GM12878 (cell line): ENCODE data around the gene NEGR1. TPM values are rescaled to one million over a fixed set of nuclear protein-coding genes. Genes with fewer than 3 reads are reported as not detected.

ENCODE experiments used
- ATAC-seq: fragments of 200-7000 bp; cut with Tn5 transposase; 3 replicates; pipeline ENCODE4 v1.9.1; 2020; ENCODE audit warnings: mild to moderate bottlenecking, moderate library complexity
- BruUV-seq: library from RNA; stranded (reverse); fragments of 400-500 nt; replicated peaks from 2 replicates; lab custom pipeline; 2021; lab: Mats Ljungman, UMichigan
- CTCF ChIA-PET: fragments of 300-600 bp; sonication (Branson Sonifier 250); formaldehyde crosslinking; extraction: SDS; loops from one replicate; lab custom pipeline; 2021; ENCODE audit warnings: inconsistent platforms; lab: Yijun Ruan, JAX
- POLR2A ChIA-PET: fragments of 350-600 bp; formaldehyde crosslinking; extraction: SDS; loops from one replicate; lab custom pipeline; 2021; ENCODE audit warnings: inconsistent platforms; lab: Charles Lee
- RAD21 ChIA-PET: fragments of 300-600 bp; sonication (Branson Sonifier 250); formaldehyde crosslinking; loops from one replicate; lab custom pipeline; 2023; ENCODE audit warnings: antibody characterized with exemption; ENCODE audit not compliant: unreplicated experiment; lab: Charles Lee
- SMC1A ChIA-PET: fragments of 300-600 bp; sonication (Branson Sonifier 250); formaldehyde crosslinking; loops from one replicate; lab custom pipeline; 2023; ENCODE audit not compliant: unreplicated experiment, uncharacterized antibody; lab: Charles Lee
- DNase-seq: peaks from one replicate; pipeline ENCODE4 v3.0.0-alpha.2; 2011; ENCODE audit warnings: low read depth, low spot score
- FAIRE-seq: peaks from 3 replicates; lab custom pipeline; 2011; peaks lifted over from hg19 to GRCh38; lab: Jason Lieb, UNC
- H2AFZ ChIP-seq: 2 replicates; pipeline ENCODE4 v1.6.0; 2011; ENCODE audit warnings: low read depth, low read length, control low read depth; ENCODE audit not compliant: control insufficient read depth
- H3K27ac ChIP-seq: 2 replicates; pipeline ENCODE4 v1.5.1; 2011; ENCODE audit warnings: control low read depth; ENCODE audit not compliant: control insufficient read depth, insufficient read depth
- H3K27me3 ChIP-seq, 2 experiments: replicated peaks in 1 of 2; 2 replicates each; pipeline versions ENCODE4 v1.6.0 to v1.6.1; 2011; ENCODE audit warnings: low read length in 1 of 2; ENCODE audit not compliant: control insufficient read depth in 2 of 2, insufficient read depth in 2 of 2
- H3K36me3 ChIP-seq, 2 experiments: 2 replicates each; pipeline ENCODE4 v1.5.1; 2011; ENCODE audit warnings: low read length in 1 of 2; ENCODE audit not compliant: control insufficient read depth in 2 of 2, insufficient read depth in 2 of 2
- H3K4me1 ChIP-seq: 2 replicates; pipeline ENCODE4 v1.6.1; 2011; ENCODE audit warnings: mild to moderate bottlenecking, low read length, moderate library complexity, mixed read lengths; ENCODE audit not compliant: control insufficient read depth, insufficient read depth
- H3K4me2 ChIP-seq: 2 replicates; pipeline ENCODE4 v1.6.0; 2011; ENCODE audit warnings: control low read depth; ENCODE audit not compliant: control insufficient read depth, insufficient read depth
- H3K4me3 ChIP-seq: fragments of 200-600 bp; sonication (generic); 2 replicates; pipeline ENCODE4 v1.5.1; 2016
- H3K79me2 ChIP-seq: 2 replicates; pipeline ENCODE4 v1.6.0; 2011; ENCODE audit warnings: low read length; ENCODE audit not compliant: control insufficient read depth, insufficient read depth
- H3K9ac ChIP-seq: 2 replicates; pipeline ENCODE4 v1.8.0; 2011; ENCODE audit warnings: low read length, control low read depth, mixed read lengths; ENCODE audit not compliant: control insufficient read depth, insufficient read depth
- H3K9me3 ChIP-seq: replicated peaks from 3 replicates; pipeline ENCODE4 v1.5.1; 2011; ENCODE audit warnings: mild to moderate bottlenecking, low read length; ENCODE audit not compliant: control insufficient read depth, insufficient read depth
- H4K20me1 ChIP-seq: 2 replicates; pipeline ENCODE4 v1.6.0; 2011; ENCODE audit not compliant: control insufficient read depth, insufficient read depth
- CBX3 ChIP-seq: fragments of 200-600 bp; sonication (generic); IDR thresholded peaks from 2 replicates; pipeline ENCODE4 v1.6.1; 2016; ENCODE audit warnings: low read depth, borderline replicate concordance
- KLF5 ChIP-seq: fragments of 450-650 bp; IDR thresholded peaks from 2 replicates; pipeline ENCODE4 v1.6.1; 2014; ENCODE audit warnings: mild to moderate bottlenecking; ENCODE audit not compliant: partially characterized antibody
- MEF2A ChIP-seq: IDR thresholded peaks from 2 replicates; pipeline ENCODE4 v1.6.1; 2011; ENCODE audit warnings: low read depth, mild to moderate bottlenecking, low read length, moderate library complexity; ENCODE audit not compliant: insufficient read depth
- POLR2A ChIP-seq: IDR thresholded peaks from 2 replicates; pipeline ENCODE4 v1.6.1; 2011; ENCODE audit warnings: low read depth, mild to moderate bottlenecking, low read length
- TCF7 ChIP-seq: IDR thresholded peaks from 2 replicates; pipeline ENCODE4 v1.6.1; 2014; ENCODE audit warnings: antibody characterized with exemption, borderline replicate concordance
- WGBS: methylation state at CpG from one replicate; pipeline ENCODE4 v1.1.6; 2016; ENCODE audit warnings: low lambda C conversion rate; ENCODE audit not compliant: insufficient replicate concordance, insufficient coverage; ENCODE audit errors: missing lambda C conversion rate; 5-methylcytosine and 5-hydroxymethylcytosine counted together
- in situ Hi-C: fragments of 300-500 bp; cut with MboI; formaldehyde crosslinking; loops from 9 replicates; pipeline ENCODE4 v1.14.3; 2018; ENCODE audit warnings: mixed read lengths
- intact Hi-C: fragments of 100-400 bp; cut with micrococcal nuclease; formaldehyde crosslinking; loops from one replicate; pipeline ENCODE4 v1.14.2; 2022; ENCODE audit not compliant: unreplicated experiment
- polyA plus RNA-seq, 11 experiments: library from polyadenylated mRNA; depleted of rRNA in 4 of 11; unstranded in 6 of 11; stranded (reverse) in 5 of 11; fragments of >200 nt; fragmentation: Nextera tagmentation in 4 of 11; fragmentation: Illumina TruSeq in 1 of 11; extraction: Ambion mirVana in 4 of 11; extraction: Trizol in 1 of 11; gene quantifications; 1 replicate in 1 of 11; 2 replicates in 10 of 11; pipeline versions ENCODE4 v1.2.1 to v1.2.3, GENCODE V29; 2011 to 2016; ENCODE audit warnings: inconsistent platforms in 2 of 11, missing spikeins in 2 of 11, low read depth in 1 of 11
- total RNA-seq, 4 experiments: library from RNA; depleted of rRNA in 3 of 4; stranded (reverse); fragments of >200 nt in 3 of 4; fragmentation: Illumina TruSeq in 1 of 4; extraction: Trizol in 1 of 4; gene quantifications; 2 replicates each; pipeline versions ENCODE4 v1.2.1 to v1.2.3, GENCODE V29; 2013 to 2021
- TF ChIP-seq, protein P1 (sequence below): fragments of 450-650 bp; IDR thresholded peaks from 2 replicates; pipeline ENCODE4 v1.6.1; 2016; ENCODE audit warnings: mild to moderate bottlenecking, moderate library complexity, borderline replicate concordance

Gene NEGR1
- total and polyA plus RNA-seq, 10 of the 15 experiments (the other 5 are each of a cell fraction or from before 2014, with no cell fraction given): under 0.01 to 0.03 (median 0.01) TPM; not detected in 7

DNA sequence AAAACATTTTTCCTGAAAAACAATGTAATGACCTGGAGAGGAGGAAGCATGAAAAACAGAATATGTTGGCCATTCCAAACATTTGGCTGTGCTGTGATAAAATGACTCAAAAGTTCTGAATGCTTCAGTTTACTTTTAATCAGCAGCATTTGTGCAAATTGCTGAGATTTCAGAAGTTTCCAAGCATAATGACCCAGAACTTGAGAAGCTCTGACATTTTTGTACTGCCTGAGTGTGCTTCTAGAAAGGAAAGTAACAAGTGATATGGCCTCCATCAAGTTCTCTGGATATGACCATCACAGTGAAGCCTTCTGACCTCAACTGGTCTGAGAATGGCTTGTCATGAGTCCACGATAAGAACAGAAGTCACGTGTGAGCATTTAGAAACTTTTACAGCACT is 918.1 kb downstream of the NEGR1 start (continued):
- TF ChIP-seq, protein P1, sequence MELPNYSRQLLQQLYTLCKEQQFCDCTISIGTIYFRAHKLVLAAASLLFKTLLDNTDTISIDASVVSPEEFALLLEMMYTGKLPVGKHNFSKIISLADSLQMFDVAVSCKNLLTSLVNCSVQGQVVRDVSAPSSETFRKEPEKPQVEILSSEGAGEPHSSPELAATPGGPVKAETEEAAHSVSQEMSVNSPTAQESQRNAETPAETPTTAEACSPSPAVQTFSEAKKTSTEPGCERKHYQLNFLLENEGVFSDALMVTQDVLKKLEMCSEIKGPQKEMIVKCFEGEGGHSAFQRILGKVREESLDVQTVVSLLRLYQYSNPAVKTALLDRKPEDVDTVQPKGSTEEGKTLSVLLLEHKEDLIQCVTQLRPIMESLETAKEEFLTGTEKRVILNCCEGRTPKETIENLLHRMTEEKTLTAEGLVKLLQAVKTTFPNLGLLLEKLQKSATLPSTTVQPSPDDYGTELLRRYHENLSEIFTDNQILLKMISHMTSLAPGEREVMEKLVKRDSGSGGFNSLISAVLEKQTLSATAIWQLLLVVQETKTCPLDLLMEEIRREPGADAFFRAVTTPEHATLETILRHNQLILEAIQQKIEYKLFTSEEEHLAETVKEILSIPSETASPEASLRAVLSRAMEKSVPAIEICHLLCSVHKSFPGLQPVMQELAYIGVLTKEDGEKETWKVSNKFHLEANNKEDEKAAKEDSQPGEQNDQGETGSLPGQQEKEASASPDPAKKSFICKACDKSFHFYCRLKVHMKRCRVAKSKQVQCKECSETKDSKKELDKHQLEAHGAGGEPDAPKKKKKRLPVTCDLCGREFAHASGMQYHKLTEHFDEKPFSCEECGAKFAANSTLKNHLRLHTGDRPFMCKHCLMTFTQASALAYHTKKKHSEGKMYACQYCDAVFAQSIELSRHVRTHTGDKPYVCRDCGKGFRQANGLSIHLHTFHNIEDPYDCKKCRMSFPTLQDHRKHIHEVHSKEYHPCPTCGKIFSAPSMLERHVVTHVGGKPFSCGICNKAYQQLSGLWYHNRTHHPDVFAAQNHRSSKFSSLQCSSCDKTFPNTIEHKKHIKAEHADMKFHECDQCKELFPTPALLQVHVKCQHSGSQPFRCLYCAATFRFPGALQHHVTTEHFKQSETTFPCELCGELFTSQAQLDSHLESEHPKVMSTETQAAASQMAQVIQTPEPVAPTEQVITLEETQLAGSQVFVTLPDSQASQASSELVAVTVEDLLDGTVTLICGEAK: no peak
- TF ChIP-seq KLF5: no peak

DNA sequence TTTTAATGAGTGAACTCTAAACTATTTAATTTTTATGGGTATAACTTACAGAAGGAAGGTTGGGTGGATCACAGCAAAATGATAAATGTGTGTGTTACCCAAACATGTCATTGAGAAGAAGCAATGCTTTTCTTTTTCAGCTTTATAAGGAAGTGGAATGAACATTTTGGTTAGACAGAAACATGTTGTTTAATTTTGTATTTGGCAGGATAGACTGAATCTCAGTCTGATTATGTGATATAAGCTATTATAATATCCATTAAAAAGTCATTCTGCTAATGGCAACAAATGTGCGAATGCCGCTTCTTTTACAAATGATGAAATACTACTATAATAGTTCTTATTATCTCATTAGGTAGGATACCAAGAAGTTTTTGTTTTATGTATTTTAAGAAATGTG is 919.6 kb downstream of the NEGR1 start:
- Histone ChIP-seq H3K27me3 (no peaks in the 10 kb centered on the region), H3K4me1 (no peaks in the 10 kb centered on the region), H3K27ac (no peak overlapping the region), H3K4me3 (no peak overlapping the region), H3K36me3 (no peaks in the 10 kb centered on the region), H3K4me2 (no peak overlapping the region), H3K79me2 (no peaks in the 10 kb centered on the region), H3K9ac (no peak overlapping the region), H3K9me3 (no peaks in the 10 kb centered on the region), H4K20me1 (no peaks in the 10 kb centered on the region), H2AFZ (no peak overlapping the region)
- intact Hi-C loops: no loop called here
- TF ChIP-seq TCF7: no peak
- TF ChIP-seq MEF2A: no peak
- no peak for TF ChIP-seq POLR2A
- no peak for TF ChIP-seq CBX3
- BruUV-seq: no TSS peak
- RAD21 ChIA-PET: no interaction called here
- 96% methylated on average over 2 of the region's 2 CpGs for WGBS
- POLR2A ChIA-PET: no interaction called here
- FAIRE-seq: no peak
- SMC1A ChIA-PET: no interaction called here
- no peak for ATAC-seq
- in situ Hi-C loops: no loop called here
- no peak for DNase-seq
- CTCF ChIA-PET: no interaction called here
